H1 (cell line): ENCODE results near the gene WASF1. TPM values are rescaled to one million over a fixed set of nuclear protein-coding genes. Genes with fewer than 3 reads are reported as not detected.

ENCODE experiments used
- CBX8 ChIP-seq: fragments of 300-800, 300-1000 bp; sonication (generic); IDR thresholded peaks from 2 replicates; pipeline ENCODE4 v1.7.1; 2016; ENCODE audit warnings: low read depth, low read length, borderline replicate concordance
- CEBPB ChIP-seq: IDR thresholded peaks from 2 replicates; pipeline ENCODE4 v1.6.1; 2012; ENCODE audit warnings: low read depth, low read length
- CHD1 ChIP-seq: IDR thresholded peaks from 2 replicates; pipeline ENCODE4 v1.6.1; 2012; ENCODE audit warnings: low read depth, low read length, improper control_type of control experiment
- CTBP2 ChIP-seq: IDR thresholded peaks from 2 replicates; pipeline ENCODE4 v1.7.0; 2011; ENCODE audit warnings: borderline replicate concordance, mild to moderate bottlenecking, moderate library complexity, mixed read lengths, low read length; ENCODE audit not compliant: insufficient read depth, insufficient read length
- E2F6 ChIP-seq: IDR thresholded peaks from 2 replicates; pipeline ENCODE4 v1.6.1; 2012; ENCODE audit warnings: inconsistent platforms
- EZH2 ChIP-seq: fragments of 200-600 bp; sonication (generic); IDR thresholded peaks from 2 replicates; pipeline ENCODE4 v1.7.1; 2012; ENCODE audit warnings: low read depth, mild to moderate bottlenecking, moderate library complexity, low read length, inconsistent platforms; ENCODE audit not compliant: severe bottlenecking
- HDAC2 ChIP-seq, 2 experiments: fragments of 300-600 bp in 1 of 2; sonication (generic) in 1 of 2; IDR thresholded peaks; 2 replicates each; pipeline ENCODE4 v1.6.1; 2011 to 2012; ENCODE audit warnings: low read depth in 2 of 2, low read length in 2 of 2, mild to moderate bottlenecking in 2 of 2, moderate library complexity in 2 of 2, borderline replicate concordance in 1 of 2, inconsistent platforms in 1 of 2
- JUN ChIP-seq: IDR thresholded peaks from 2 replicates; pipeline ENCODE4 v1.6.1; 2011; ENCODE audit warnings: low read depth, mild to moderate bottlenecking, improper control_type of control experiment, low read length
- KDM1A ChIP-seq: fragments of 200-600, 300-600 bp; sonication (generic); IDR thresholded peaks from 2 replicates; pipeline ENCODE4 v1.7.1; 2016; ENCODE audit warnings: mild to moderate bottlenecking, low read length, borderline replicate concordance
- MAFK ChIP-seq: IDR thresholded peaks from 2 replicates; pipeline ENCODE4 v1.6.1; 2012; ENCODE audit warnings: low read depth, mild to moderate bottlenecking, improper control_type of control experiment, low read length
- MAX ChIP-seq: IDR thresholded peaks from 2 replicates; pipeline ENCODE4 v1.6.1; 2012; ENCODE audit warnings: inconsistent platforms
- NRF1 ChIP-seq: IDR thresholded peaks from 2 replicates; pipeline ENCODE4 v1.6.1; 2011; ENCODE audit warnings: mild to moderate bottlenecking, low read depth, low read length, improper control_type of control experiment
- PHF8 ChIP-seq: fragments of 200-600 bp; sonication (generic); conservative IDR thresholded peaks from 2 replicates; pipeline ENCODE4 v1.7.1; 2012; ENCODE audit warnings: low read depth, mild to moderate bottlenecking, inconsistent platforms, low read length, moderate library complexity
- POU5F1 ChIP-seq: IDR thresholded peaks from 2 replicates; pipeline ENCODE4 v1.6.1; 2011; ENCODE audit warnings: low read depth, mild to moderate bottlenecking, low read length, moderate library complexity
- RAD21 ChIP-seq, 2 experiments: IDR thresholded peaks in 1 of 2; conservative IDR thresholded peaks in 1 of 2; 2 replicates each; pipeline ENCODE4 v1.6.1; 2011; ENCODE audit warnings: low read depth in 2 of 2, low read length in 2 of 2, improper control_type of control experiment in 1 of 2, inconsistent platforms in 1 of 2, mild to moderate bottlenecking in 1 of 2, moderate library complexity in 1 of 2
- RNF2 ChIP-seq: fragments of 200-900, 300-1000 bp; sonication (generic); IDR thresholded peaks from 2 replicates; pipeline ENCODE4 v1.7.1; 2016; ENCODE audit warnings: borderline replicate concordance, low read depth, mild to moderate bottlenecking, antibody characterized with exemption, low read length; ENCODE audit not compliant: poor library complexity, severe bottlenecking; ENCODE audit errors: missing control alignments
- RXRA ChIP-seq: IDR thresholded peaks from 2 replicates; pipeline ENCODE4 v1.6.1; 2011; ENCODE audit warnings: low read depth, mild to moderate bottlenecking, low read length, moderate library complexity; ENCODE audit not compliant: insufficient read depth
- SUZ12 ChIP-seq: fragments of 200-600 bp; sonication (generic); IDR thresholded peaks from 2 replicates; pipeline ENCODE4 v1.6.1; 2012; ENCODE audit warnings: mild to moderate bottlenecking, inconsistent platforms, low read length, moderate library complexity, mixed read lengths
- TCF12 ChIP-seq: IDR thresholded peaks from 2 replicates; pipeline ENCODE4 v1.6.1; 2011; ENCODE audit warnings: low read depth, mild to moderate bottlenecking, low read length
- TEAD4 ChIP-seq: IDR thresholded peaks from 2 replicates; pipeline ENCODE4 v1.6.1; 2012; ENCODE audit warnings: low read depth, low read length, inconsistent platforms, mixed read lengths
- USF2 ChIP-seq: IDR thresholded peaks from 2 replicates; pipeline ENCODE4 v1.6.1; 2011; ENCODE audit warnings: low read length, improper control_type of control experiment
- polyA plus RNA-seq, 7 experiments: library from polyadenylated mRNA; depleted of rRNA in 3 of 7; stranded (reverse) in 5 of 7; unstranded in 2 of 7; fragments of >200 nt in 5 of 7; fragments of 200-250 nt in 2 of 7; gene quantifications; 1 replicate in 5 of 7; 2 replicates in 1 of 7; 4 replicates in 1 of 7; pipeline versions ENCODE4 v1.2.1 to v1.2.3, GENCODE V29; 2011 to 2013; ENCODE audit warnings: missing spikeins in 2 of 7, mixed read lengths in 2 of 7
- total RNA-seq: library from RNA; stranded (reverse); fragmentation: NEBNext Ultra II Directional; extraction: Animal tissue kit (Norgen Biotek cat#: 25700); gene quantifications from 2 replicates; pipeline ENCODE4 v1.2.1, GENCODE V29; 2021

Gene WASF1
- total and polyA plus RNA-seq, 2 of the 8 experiments (the other 6 are each of a cell fraction or from before 2014, with no cell fraction given): 37.6 to 39.9 TPM

- no peak for TF ChIP-seq RAD21 (IDR thresholded peaks at IDR 0.05 in 1 of 2, conservative IDR thresholded peaks at IDR 0.05 in 1 of 2; ENCODE audit: low read depth in 2 of 2, low read length in 2 of 2)
- TF ChIP-seq HDAC2 (IDR thresholded peaks at IDR 0.05; ENCODE audit: borderline replicate concordance in 1 of 2, low read depth in 2 of 2, low read length in 2 of 2): no peak
- TF ChIP-seq CEBPB: no peak
- no peak for TF ChIP-seq RNF2
- no peak for TF ChIP-seq E2F6
- no peak for TF ChIP-seq KDM1A
- no peak for TF ChIP-seq USF2
- TF ChIP-seq POU5F1: no peak
- no peak for TF ChIP-seq EZH2
- TF ChIP-seq MAX: no peak
- no peak for TF ChIP-seq NRF1
- TF ChIP-seq RXRA: no peak
- TF ChIP-seq CHD1: no peak
- no peak for TF ChIP-seq MAFK
- TF ChIP-seq CBX8: no peak
- no peak for TF ChIP-seq TCF12
- TF ChIP-seq TEAD4: no peak
- no peak for TF ChIP-seq CTBP2
- no peak for TF ChIP-seq SUZ12
- peak; percentile 64 for TF ChIP-seq PHF8
- TF ChIP-seq JUN: no peak
Measured at GRCh38 chr6:110180228-110181008, 948 bp upstream of the WASF1 start, which contains the start of gene CDC40 (continued).
